ENCODE measurements around the gene AKAP5.

DNA sequence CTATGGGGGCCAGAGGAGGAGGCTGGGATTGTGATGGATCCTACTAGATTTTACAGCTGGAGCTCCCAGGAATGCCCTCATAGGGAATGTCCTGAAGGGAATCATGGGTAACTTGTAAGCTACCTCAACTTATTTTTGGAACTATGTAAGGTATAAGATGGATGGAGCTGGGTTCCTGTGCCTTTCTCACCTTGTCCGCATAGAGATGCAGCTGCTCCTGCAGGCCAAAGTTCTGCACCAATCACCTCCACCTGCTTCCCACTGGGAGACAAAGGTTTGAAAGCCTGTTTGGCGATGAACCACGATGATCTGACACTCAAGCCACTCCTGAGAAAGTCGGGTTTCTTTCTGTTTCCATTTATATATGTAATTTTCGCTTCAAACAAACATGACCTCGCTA is 648 bp upstream of the AKAP5 start:
- TF ChIP-seq TEAD1 (CRISPR knock-in tag; IDR thresholded peaks at IDR 0.05), result no peak
- no peak for TF ChIP-seq ZNF121 (CRISPR knock-in tag; IDR thresholded peaks at IDR 0.05)
- TF ChIP-seq, protein P1, sequence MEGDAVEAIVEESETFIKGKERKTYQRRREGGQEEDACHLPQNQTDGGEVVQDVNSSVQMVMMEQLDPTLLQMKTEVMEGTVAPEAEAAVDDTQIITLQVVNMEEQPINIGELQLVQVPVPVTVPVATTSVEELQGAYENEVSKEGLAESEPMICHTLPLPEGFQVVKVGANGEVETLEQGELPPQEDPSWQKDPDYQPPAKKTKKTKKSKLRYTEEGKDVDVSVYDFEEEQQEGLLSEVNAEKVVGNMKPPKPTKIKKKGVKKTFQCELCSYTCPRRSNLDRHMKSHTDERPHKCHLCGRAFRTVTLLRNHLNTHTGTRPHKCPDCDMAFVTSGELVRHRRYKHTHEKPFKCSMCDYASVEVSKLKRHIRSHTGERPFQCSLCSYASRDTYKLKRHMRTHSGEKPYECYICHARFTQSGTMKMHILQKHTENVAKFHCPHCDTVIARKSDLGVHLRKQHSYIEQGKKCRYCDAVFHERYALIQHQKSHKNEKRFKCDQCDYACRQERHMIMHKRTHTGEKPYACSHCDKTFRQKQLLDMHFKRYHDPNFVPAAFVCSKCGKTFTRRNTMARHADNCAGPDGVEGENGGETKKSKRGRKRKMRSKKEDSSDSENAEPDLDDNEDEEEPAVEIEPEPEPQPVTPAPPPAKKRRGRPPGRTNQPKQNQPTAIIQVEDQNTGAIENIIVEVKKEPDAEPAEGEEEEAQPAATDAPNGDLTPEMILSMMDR (IDR thresholded peaks at IDR 0.05), result no peak
- no peak; the same call in 1 of the 2 replicates for TF ChIP-seq FOXP1 (CRISPR knock-in tag; IDR thresholded peaks at IDR 0.05; ENCODE audit: borderline replicate concordance)
- TF ChIP-seq, protein P2, sequence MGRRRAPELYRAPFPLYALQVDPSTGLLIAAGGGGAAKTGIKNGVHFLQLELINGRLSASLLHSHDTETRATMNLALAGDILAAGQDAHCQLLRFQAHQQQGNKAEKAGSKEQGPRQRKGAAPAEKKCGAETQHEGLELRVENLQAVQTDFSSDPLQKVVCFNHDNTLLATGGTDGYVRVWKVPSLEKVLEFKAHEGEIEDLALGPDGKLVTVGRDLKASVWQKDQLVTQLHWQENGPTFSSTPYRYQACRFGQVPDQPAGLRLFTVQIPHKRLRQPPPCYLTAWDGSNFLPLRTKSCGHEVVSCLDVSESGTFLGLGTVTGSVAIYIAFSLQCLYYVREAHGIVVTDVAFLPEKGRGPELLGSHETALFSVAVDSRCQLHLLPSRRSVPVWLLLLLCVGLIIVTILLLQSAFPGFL (CRISPR knock-in tag; IDR thresholded peaks at IDR 0.05; ENCODE audit: borderline replicate concordance), result no peak
- TF ChIP-seq NFE2L1 (CRISPR knock-in tag; IDR thresholded peaks at IDR 0.05), result no peak
- TF ChIP-seq, protein P3, sequence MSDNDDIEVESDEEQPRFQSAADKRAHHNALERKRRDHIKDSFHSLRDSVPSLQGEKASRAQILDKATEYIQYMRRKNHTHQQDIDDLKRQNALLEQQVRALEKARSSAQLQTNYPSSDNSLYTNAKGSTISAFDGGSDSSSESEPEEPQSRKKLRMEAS (CRISPR knock-in tag; IDR thresholded peaks at IDR 0.05), result no peak
- TF ChIP-seq, protein P4, sequence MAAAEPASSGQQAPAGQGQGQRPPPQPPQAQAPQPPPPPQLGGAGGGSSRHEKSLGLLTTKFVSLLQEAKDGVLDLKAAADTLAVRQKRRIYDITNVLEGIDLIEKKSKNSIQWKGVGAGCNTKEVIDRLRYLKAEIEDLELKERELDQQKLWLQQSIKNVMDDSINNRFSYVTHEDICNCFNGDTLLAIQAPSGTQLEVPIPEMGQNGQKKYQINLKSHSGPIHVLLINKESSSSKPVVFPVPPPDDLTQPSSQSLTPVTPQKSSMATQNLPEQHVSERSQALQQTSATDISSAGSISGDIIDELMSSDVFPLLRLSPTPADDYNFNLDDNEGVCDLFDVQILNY (CRISPR knock-in tag; IDR thresholded peaks at IDR 0.05), result no peak
- no peak for TF ChIP-seq GRHL2 (CRISPR knock-in tag; IDR thresholded peaks at IDR 0.05; ENCODE audit: insufficient replicate concordance, severe bottlenecking)
- TF ChIP-seq ZBTB21 (CRISPR knock-in tag; IDR thresholded peaks at IDR 0.05; ENCODE audit: borderline replicate concordance), result no peak
